SHP77 treated with DMSO at 0.1 percent for 48 hours (cell line): ENCODE results near the gene CELF2.

ENCODE experiments used
- DNase-seq: peaks from one replicate; lab custom pipeline; 2025; lab: John Stamatoyannopoulos, UW

CELF2 gene

GRCh38 chr10:11154849-11155498 lies 137.3 kb downstream of the CELF2 start:
- no peak for DNase-seq

- DNase-seq: no peak
Observed at GRCh38 chr10:11156480-11156879, 138.8 kb downstream of the CELF2 start.

- DNase-seq: no peak
Observed at GRCh38 chr10:11157292-11158076, 139.8 kb downstream of the CELF2 start.

DNA sequence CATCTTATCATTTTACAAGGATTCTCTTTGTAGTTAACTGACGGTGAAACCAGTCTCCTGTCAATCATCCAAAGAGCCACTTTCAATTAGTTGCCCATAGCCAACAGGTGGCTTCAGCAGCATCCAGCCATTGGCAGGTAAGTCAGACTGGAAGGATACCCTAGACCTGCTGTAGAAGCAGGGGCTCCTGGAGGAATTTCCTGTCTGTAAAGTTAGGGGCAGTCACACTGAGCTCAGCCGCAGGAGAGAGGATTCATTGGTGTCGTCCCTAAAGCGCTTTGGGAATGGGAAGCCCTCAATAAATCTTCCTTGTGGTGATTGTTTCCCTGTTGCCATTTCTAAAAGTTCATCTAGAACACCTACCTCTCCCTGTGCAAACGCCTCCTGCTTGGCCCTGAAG lies 140.4 kb downstream of the CELF2 start:
- DNase-seq: no peak

GRCh38 chr10:11159543-11160215 lies 142.0 kb downstream of the CELF2 start:
- no peak for DNase-seq

- DNase-seq: no peak
Observed at GRCh38 chr10:11161096-11161495, 143.4 kb downstream of the CELF2 start.

DNA sequence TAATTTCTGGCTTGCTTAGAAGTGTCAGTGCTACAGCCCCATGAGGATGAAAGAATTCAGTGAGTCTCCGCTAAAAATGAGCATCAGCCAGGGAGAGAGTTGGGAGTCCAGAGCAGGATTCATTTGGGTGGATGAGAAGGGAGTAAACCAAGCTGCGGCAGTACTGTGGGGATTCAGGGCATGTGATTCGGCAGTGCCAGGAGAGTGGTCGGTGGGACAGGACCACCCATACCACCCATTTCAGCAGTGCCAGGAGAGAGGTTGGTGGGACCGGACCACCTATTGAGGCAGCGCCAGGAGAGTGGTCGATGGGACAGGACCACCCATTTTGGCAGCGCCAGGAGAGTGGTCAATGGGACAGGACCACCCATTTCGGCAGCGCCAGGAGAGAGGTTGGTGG lies 144.2 kb downstream of the CELF2 start:
- no peak for DNase-seq

DNA sequence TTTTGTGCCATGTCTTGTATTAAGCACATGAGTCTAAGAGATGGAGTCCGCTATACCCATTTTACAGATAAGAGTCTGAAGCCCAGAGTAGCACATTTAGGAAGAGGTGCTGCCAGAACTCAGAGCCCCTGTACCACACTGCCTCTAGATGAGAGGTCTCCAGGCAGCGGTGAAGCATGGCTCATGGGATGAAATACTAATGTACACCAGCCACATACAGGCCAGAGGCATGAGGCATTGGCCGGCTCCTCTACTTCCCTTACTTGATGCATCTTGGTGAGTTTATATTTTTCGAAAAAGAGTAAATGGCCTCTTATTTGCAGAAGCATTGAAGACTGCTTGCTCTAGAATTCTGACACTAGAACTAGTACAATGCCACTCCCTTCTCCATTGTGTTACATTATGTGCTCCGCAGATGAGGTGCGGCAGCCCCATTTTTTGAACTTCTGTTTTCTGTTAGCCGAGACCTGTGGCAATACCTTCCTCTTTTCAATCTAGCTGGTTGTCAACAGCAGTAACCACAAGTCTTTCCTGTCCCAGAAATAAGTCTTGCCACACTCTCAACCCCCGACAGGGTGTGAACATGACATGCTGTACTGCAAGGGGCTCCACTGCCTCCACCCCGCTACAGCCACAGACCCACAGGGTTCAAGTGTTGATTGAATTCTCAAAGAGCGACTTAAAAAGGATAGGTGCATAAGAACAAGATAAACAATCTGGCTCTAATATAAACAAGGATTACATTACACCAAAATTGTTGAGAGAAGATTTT lies 145.3 kb downstream of the CELF2 start:
- no peak for DNase-seq

DNA sequence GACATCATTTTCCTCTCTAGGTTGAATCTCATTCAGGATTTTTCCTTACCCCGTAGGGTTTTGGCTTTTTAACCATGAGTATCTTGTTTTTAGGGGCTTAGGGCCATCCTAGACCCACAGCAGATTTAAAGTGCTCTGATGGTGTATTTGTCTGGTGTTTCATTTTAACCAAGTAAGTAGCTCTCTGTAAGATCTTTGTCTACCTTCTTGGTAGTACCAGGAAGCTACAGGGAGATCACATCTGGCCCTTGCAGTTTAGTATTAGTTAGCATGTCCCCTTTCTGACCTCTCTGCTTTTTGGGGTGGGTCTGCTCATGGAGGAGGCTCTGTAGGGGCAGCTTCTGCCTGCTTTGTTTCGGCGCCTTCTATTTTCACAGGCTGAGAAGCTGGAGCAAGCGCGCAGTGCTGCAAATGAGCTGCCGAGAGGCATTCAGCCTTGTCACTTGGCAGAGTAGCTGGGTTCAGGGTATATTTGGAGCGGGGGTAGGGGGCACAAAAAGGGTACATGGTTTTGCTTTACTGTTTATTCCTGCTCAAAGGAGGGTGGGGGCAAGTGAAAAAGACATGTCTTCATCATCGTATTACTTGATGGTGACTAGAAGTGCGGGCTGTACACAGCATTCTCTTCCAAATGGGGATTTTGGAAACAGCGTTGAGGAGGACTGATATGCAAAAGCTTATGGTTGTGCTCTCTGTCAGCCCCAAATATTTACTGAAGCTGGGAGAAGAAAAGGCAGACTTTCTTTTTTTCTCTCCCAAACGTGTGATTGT lies 146.3 kb downstream of the CELF2 start:
- DNase-seq: no peak

GRCh38 chr10:11164551-11164802 lies 146.8 kb downstream of the CELF2 start:
- DNase-seq: no peak

DNA sequence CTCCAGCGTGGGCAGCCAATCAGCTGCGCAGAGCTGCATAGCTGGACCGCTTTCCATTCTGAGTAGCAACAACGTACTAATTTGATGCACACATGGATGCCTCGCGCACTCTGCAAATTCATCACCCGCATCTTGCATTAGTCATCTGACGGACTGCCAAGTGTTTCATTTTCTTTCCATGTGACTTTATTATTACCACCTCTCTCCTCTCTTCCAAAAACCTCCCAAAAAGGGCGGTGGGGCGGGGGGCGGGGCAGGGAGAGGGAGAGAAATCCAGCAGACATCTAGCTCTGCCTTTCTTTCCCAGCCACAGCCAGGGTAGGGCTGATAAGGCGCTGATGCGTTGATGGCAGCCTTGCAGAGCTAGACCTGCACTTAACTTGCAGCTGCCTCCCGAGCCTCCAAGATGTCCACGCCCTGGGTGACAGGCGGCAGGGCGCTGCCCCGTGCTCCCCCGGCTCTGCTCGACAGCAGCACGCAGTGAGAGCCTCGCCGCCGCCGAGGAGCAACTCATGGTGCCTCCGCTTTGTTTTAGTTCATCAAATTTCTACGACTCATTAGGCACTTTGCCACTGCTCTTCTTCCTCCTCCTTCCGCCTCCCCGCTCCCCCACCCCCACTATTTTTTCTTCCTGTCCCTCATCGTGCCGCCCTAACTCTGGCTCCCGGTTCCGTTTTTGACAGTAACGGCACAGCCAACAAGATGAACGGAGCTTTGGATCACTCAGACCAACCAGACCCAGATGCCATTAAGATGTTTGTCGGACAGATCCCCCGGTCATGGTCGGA lies 147.3 kb downstream of the CELF2 start:
- DNase-seq: no peak

- DNase-seq: no peak
Observed at GRCh38 chr10:11165591-11166543, 148.2 kb downstream of the CELF2 start.

DNA sequence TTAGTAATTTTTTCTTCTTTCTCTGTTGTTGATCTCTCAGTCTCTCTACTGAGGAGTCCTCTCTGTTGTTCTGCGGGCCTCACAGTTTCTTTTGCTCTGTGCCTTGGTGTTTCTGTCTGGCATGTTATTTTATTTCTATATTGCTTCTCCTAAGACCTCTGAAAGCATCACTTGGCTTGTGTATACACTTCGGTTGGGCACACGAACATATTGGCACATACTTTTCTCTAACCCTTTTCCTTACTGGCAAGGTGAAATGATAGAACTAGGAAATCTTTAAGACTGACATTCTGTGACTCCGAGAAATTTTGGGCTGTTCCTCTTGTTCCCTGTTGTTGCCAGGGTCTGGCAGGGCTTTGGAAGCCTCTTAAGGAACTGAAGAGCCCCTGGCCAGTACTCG lies 148.9 kb downstream of the CELF2 start:
- DNase-seq: no peak

GRCh38 chr10:11167233-11167966 lies 149.7 kb downstream of the CELF2 start:
- no peak for DNase-seq

DNA sequence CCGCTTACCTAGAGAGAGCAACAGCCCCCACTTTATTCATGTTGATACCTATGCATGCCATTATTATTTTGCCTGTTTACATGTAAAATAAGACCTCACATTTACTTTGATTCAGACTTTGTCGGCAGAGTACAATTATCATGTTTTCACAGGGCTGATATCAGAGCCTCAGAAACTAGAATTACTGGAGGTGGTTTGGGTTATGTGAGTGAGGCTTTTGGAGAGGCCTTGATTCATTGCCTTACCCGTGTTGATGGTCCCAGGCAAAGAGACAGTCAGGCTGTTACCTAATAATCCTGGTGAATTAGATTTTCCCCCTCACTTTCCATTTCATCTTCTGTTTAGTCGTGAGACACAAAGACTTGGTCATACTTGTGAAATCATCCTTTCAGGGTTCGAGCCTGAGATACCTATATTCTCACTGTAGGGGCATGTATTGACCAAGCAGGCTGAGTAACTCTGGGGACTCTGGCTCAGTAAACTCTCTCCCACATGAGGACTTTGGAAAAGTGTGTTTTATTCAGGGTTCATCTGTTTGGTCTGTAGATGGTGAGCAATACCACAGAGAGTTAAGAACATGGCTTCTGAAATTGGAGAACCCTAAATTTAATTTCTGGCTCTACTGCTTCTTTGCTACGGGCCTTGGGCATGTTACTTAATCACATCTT lies 150.9 kb downstream of the CELF2 start:
- no peak for DNase-seq

DNA sequence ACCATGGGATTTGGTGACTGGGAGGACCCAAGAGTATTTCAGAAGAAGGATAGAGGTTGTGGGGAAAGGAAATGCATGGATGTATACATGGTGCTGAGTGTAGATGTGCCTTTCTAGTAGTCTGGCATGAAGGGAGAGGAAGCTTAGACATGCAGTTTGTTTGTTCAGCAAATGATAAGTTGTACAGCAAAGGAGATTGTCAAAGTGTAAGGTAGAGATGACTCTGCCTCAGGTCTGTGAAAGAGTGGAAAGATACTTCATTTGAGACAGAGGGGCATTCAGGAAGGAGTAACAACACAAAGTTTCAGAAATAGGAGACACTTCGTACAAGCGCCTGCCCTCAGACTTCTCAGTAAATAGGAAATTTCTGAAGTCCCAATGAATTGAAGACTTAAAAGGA lies 152.3 kb downstream of the CELF2 start:
- DNase-seq: no peak

DNA sequence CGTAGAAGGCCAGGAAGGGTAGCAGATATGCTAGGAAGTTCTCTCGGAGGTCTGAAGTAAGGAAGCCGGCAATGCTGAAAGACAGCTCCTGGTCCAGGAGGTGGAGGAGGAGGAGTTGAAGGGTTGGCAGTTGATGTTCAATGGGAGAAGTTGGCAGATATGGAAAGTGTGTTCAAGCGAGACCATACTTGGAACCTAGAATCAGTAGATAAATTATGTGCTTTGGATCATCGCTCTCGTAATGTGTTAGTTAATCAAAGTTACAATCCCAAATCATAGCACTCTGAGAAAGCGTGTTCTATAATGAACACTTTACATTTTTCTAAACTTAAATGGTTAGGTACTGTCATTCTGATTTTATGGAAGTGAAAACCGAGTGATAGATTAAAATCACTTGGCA lies 152.9 kb downstream of the CELF2 start:
- no peak for DNase-seq

DNA sequence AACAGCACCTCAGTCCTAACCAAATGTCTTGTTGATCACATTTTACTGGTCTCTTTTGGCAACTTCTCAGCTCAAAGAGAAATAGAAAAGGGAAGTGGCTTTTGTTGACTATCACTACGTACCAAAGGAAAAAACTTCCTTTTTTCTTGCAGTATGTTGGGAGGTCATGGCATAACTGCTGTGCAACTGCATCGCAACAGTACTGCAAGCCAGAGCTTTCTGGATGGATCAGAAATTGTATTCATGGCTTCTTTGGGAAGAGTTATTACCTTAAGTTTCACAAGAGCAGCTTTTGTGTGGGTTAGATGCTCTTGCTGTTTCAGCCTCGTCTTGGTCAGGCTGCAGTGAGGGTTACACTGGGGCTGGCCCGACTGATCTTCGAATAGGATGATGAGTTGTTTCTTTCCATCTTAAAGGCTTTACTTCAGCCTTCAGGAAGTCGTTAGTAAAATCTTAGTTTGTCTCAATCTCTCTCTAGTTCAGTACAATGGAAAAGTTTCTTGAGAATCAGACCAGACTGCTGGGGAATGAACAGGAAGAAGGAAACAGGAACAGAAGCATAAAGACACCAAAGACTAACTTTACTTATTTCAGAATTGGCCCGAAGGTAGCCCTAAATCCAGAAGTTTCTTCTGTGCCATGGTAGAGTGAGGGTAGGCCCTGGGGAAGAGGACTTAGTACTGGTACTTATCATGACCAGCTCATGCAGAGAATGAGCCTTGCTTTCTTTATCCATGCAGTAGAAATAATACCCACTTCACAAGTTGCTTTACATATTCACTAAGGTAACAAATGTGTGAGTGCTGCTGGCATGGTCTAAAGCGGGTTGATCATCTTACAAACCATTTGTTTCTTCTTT lies 153.6 kb downstream of the CELF2 start:
- no peak for DNase-seq
